Measurements from ENCODE around the gene PAWR.
"Not testable (repeated sequence)": the region's sequence is repeated elsewhere in the genome, so short reads cannot be mapped to it uniquely, and the experiment has no call there.

Gene PAWR

GRCh38 chr12:79547044-79547734 lies 143.6 kb downstream of the PAWR start:
- DNase-seq: no peak

GRCh38 chr12:79546466-79547043 lies 144.2 kb downstream of the PAWR start:
- DNase-seq: no peak

GRCh38 chr12:79544439-79544838 lies 146.3 kb downstream of the PAWR start:
- DNase-seq: not testable (repeated sequence)

GRCh38 chr12:79537675-79538074 lies 153.1 kb downstream of the PAWR start:
- no peak for DNase-seq

GRCh38 chr12:79535751-79536150 lies 155.0 kb downstream of the PAWR start:
- DNase-seq: no peak

Measured in CD4-positive, alpha-beta T cell treated with Interleukin-4 for 1 hour (primary cell).